H9 (cell line): ENCODE data around the gene NKD1. TPM values are rescaled to one million over a fixed set of nuclear protein-coding genes. Genes with fewer than 3 reads are reported as not detected.

ENCODE experiments used
- DNase-seq: peaks from one replicate; pipeline ENCODE4 v3.0.0-alpha.2; 2017
- H2AFZ ChIP-seq: one replicate; pipeline ENCODE4 v1.6.1; 2013; ENCODE audit warnings: mild to moderate bottlenecking, low read length, control low read depth, moderate library complexity
- H2AK5ac ChIP-seq: 2 replicates; pipeline ENCODE4 v1.6.1; 2013; ENCODE audit warnings: low read length, control low read depth, mixed read lengths; ENCODE audit not compliant: insufficient read length
- H2BK120ac ChIP-seq: one replicate; pipeline ENCODE4 v1.6.1; 2013; ENCODE audit warnings: low read depth, mild to moderate bottlenecking, low read length, control low read depth, inconsistent platforms; ENCODE audit not compliant: poor library complexity, severe bottlenecking
- H2BK12ac ChIP-seq: 2 replicates; pipeline ENCODE4 v1.6.1; 2013; ENCODE audit warnings: low read length, control low read depth, mixed read lengths, low read depth; ENCODE audit not compliant: insufficient read length
- H2BK15ac ChIP-seq: 2 replicates; pipeline ENCODE4 v1.6.1; 2013; ENCODE audit warnings: low read depth, low read length, control low read depth
- H2BK20ac ChIP-seq: one replicate; pipeline ENCODE4 v1.6.1; 2013; ENCODE audit warnings: low read depth, mild to moderate bottlenecking, low read length, control low read depth, inconsistent platforms; ENCODE audit not compliant: poor library complexity, severe bottlenecking
- H2BK5ac ChIP-seq: 2 replicates; pipeline ENCODE4 v1.6.1; 2013; ENCODE audit warnings: low read length, control low read depth, mixed read lengths; ENCODE audit not compliant: insufficient read length
- H3K14ac ChIP-seq: 2 replicates; pipeline ENCODE4 v1.6.1; 2013; ENCODE audit warnings: low read length, control low read depth; ENCODE audit not compliant: insufficient read depth
- H3K18ac ChIP-seq: 2 replicates; pipeline ENCODE4 v1.6.1; 2013; ENCODE audit warnings: low read depth, mild to moderate bottlenecking, mixed read lengths, low read length, control low read depth; ENCODE audit not compliant: insufficient read length
- H3K23ac ChIP-seq: 2 replicates; pipeline ENCODE4 v1.6.1; 2013; ENCODE audit warnings: low read length, control low read depth, mixed read lengths, low read depth; ENCODE audit not compliant: insufficient read length
- H3K23me2 ChIP-seq: 2 replicates; pipeline ENCODE4 v1.6.1; 2013; ENCODE audit warnings: low read depth, mild to moderate bottlenecking, mixed read lengths, low read length, control low read depth; ENCODE audit not compliant: insufficient read length, poor library complexity, severe bottlenecking
- H3K27ac ChIP-seq: 2 replicates; pipeline ENCODE4 v1.5.1; 2013; ENCODE audit warnings: low read length, control low read depth, mixed read lengths, low read depth; ENCODE audit not compliant: insufficient read length
- H3K27me3 ChIP-seq: 2 replicates; pipeline ENCODE4 v1.6.1; 2013; ENCODE audit warnings: low read length, control low read depth, inconsistent platforms; ENCODE audit not compliant: insufficient read depth
- H3K4ac ChIP-seq: 2 replicates; pipeline ENCODE4 v1.6.1; 2013; ENCODE audit warnings: low read depth, mild to moderate bottlenecking, control low read depth, inconsistent platforms, low read length, moderate library complexity
- H3K4me1 ChIP-seq: 2 replicates; pipeline ENCODE4 v1.6.1; 2013; ENCODE audit warnings: low read length, control low read depth, inconsistent platforms; ENCODE audit not compliant: insufficient read depth
- H3K4me2 ChIP-seq: 2 replicates; pipeline ENCODE4 v1.6.1; 2013; ENCODE audit warnings: low read length, control low read depth, mixed read lengths; ENCODE audit not compliant: insufficient read length, insufficient read depth
- H3K56ac ChIP-seq: 2 replicates; pipeline ENCODE4 v1.6.1; 2013; ENCODE audit warnings: low read depth, mild to moderate bottlenecking, mixed read lengths, low read length, control low read depth; ENCODE audit not compliant: insufficient read length
- H3K79me1 ChIP-seq: 2 replicates; pipeline ENCODE4 v1.6.1; 2013; ENCODE audit warnings: low read depth, mild to moderate bottlenecking, moderate library complexity, low read length, control low read depth, inconsistent platforms; ENCODE audit not compliant: insufficient read depth, poor library complexity, severe bottlenecking
- H3K79me2 ChIP-seq: 2 replicates; pipeline ENCODE4 v1.6.1; 2013; ENCODE audit warnings: low read length, control low read depth, inconsistent platforms; ENCODE audit not compliant: insufficient read depth
- H3K9ac ChIP-seq: 2 replicates; pipeline ENCODE4 v1.6.1; 2013; ENCODE audit warnings: low read length, control low read depth, mixed read lengths; ENCODE audit not compliant: insufficient read length; ENCODE audit errors: extremely low read depth
- H3K9me3 ChIP-seq: one replicate; pipeline ENCODE4 v1.6.1; 2013; ENCODE audit warnings: low read depth, low read length, inconsistent platforms; ENCODE audit not compliant: control insufficient read depth
- H3T11ph ChIP-seq: one replicate; pipeline ENCODE4 v1.6.1; 2013; ENCODE audit warnings: mild to moderate bottlenecking, low read length, control low read depth, inconsistent platforms
- H4K20me1 ChIP-seq: one replicate; pipeline ENCODE4 v1.6.1; 2013; ENCODE audit not compliant: control insufficient read depth, insufficient read length, insufficient read depth
- H4K5ac ChIP-seq: 2 replicates; pipeline ENCODE4 v1.6.1; 2013; ENCODE audit warnings: low read depth, mild to moderate bottlenecking, mixed read lengths, low read length, control low read depth; ENCODE audit not compliant: insufficient read length
- H4K8ac ChIP-seq: replicated peaks from 2 replicates; pipeline ENCODE4 v1.6.1; 2013; ENCODE audit warnings: low read length, control low read depth, mixed read lengths, low read depth; ENCODE audit not compliant: insufficient read length
- H4K91ac ChIP-seq: 2 replicates; pipeline ENCODE4 v1.6.1; 2013; ENCODE audit warnings: low read depth, mild to moderate bottlenecking, moderate library complexity, mixed read lengths, low read length, control low read depth; ENCODE audit not compliant: insufficient read length
- H3K27ac Mint-ChIP-seq, 3 experiments: 2 replicates in 2 of 3; 3 replicates in 1 of 3; pipeline ENCODE4 v1.8.0; 2020 to 2021; ENCODE audit warnings: mixed read lengths in 3 of 3, mild to moderate bottlenecking in 1 of 3, moderate library complexity in 1 of 3
- H3K27me3 Mint-ChIP-seq: 2 replicates; pipeline ENCODE4 v1.8.0; 2021; ENCODE audit warnings: low read depth, mild to moderate bottlenecking, moderate library complexity, mixed read lengths
- H3K36me3 Mint-ChIP-seq, 3 experiments: 2 replicates in 2 of 3; 3 replicates in 1 of 3; pipeline ENCODE4 v1.8.0; 2020 to 2021; ENCODE audit warnings: low read depth in 3 of 3, mixed read lengths in 3 of 3; ENCODE audit not compliant: insufficient read depth in 1 of 3
- H3K4me1 Mint-ChIP-seq, 2 experiments: 2 replicates each; pipeline ENCODE4 v1.8.0; 2020; ENCODE audit warnings: mixed read lengths in 2 of 2
- H3K4me3 Mint-ChIP-seq, 2 experiments: 2 replicates in 1 of 2; 3 replicates in 1 of 2; pipeline ENCODE4 v1.8.0; 2020 to 2021; ENCODE audit warnings: mild to moderate bottlenecking in 2 of 2, mixed read lengths in 2 of 2, moderate library complexity in 1 of 2
- H3K9me3 Mint-ChIP-seq, 2 experiments: 2 replicates in 1 of 2; 3 replicates in 1 of 2; pipeline ENCODE4 v1.8.0; 2020; ENCODE audit warnings: mild to moderate bottlenecking in 2 of 2, mixed read lengths in 2 of 2, moderate library complexity in 1 of 2
- WGBS: extraction: QIAGEN DNeasy Blood & Tissue Kit; methylation state at CpG from one replicate; pipeline ENCODE4 v1.1.7; 2013; ENCODE audit warnings: missing lambda C conversion rate, low lambda C conversion rate, mixed read lengths; ENCODE audit not compliant: insufficient read length; ENCODE audit errors: extremely low coverage; 5-methylcytosine and 5-hydroxymethylcytosine counted together
- total RNA-seq: library from RNA; stranded (reverse); gene quantifications from 2 replicates; pipeline ENCODE4 v1.2.1, GENCODE V29; 2021
- TF ChIP-seq, protein P1 (sequence below): fragments of 200-600 bp; sonication (generic); conservative IDR thresholded peaks from 3 replicates; pipeline ENCODE4 v1.8.0; 2021; ENCODE audit warnings: antibody characterized with exemption, mild to moderate bottlenecking

Gene NKD1
- total RNA-seq, 1 experiment from 2014 or later = 1.9 TPM

GRCh38 chr16:50617646-50618184 is 69.5 kb downstream of the NKD1 start:
- Histone ChIP-seq H3K14ac (no peak overlapping the region), H3K27ac (no peak overlapping the region), H2BK20ac (no peak overlapping the region), H2BK12ac (no peak overlapping the region), H3K4ac (no peak overlapping the region), H3K79me2 (no peaks in the 10 kb centered on the region), H3K4me1 (no peaks in the 10 kb centered on the region), H3T11ph (no peak overlapping the region), H2BK5ac (no peak overlapping the region), H2BK120ac (no peak overlapping the region), H3K23ac (no peak overlapping the region), H3K23me2 (peaks cover 3% of the 10 kb centered on the region), H2AK5ac (no peak overlapping the region), H4K5ac (no peak overlapping the region), H3K18ac (no peak overlapping the region), H3K9me3 (no peaks in the 10 kb centered on the region), H3K56ac (no peak overlapping the region), H3K27me3 (no peaks in the 10 kb centered on the region), H2AFZ (no peak overlapping the region), H3K79me1 (no peaks in the 10 kb centered on the region), H4K91ac (no peak overlapping the region), H3K9ac (no peak overlapping the region), H3K4me2 (no peak overlapping the region), H2BK15ac (no peak overlapping the region), H4K8ac (no peak overlapping the region), H4K20me1 (no peaks in the 10 kb centered on the region)
- WGBS = no CpG with 5 or more reads among the region's 2 CpGs
- DNase-seq = no peak
- Mint-ChIP-seq H3K4me1 (peaks cover 10 to 17% of the 10 kb centered on the region in 2 experiments; a peak in 3 of 4 replicates), H3K9me3 (no peaks in the 10 kb centered on the region), H3K27me3 (peaks cover 13% of the 10 kb centered on the region), H3K36me3 (no peaks in the 10 kb centered on the region), H3K4me3 (no peak overlapping the region), H3K27ac (no peak overlapping the region)
- TF ChIP-seq, protein P1, sequence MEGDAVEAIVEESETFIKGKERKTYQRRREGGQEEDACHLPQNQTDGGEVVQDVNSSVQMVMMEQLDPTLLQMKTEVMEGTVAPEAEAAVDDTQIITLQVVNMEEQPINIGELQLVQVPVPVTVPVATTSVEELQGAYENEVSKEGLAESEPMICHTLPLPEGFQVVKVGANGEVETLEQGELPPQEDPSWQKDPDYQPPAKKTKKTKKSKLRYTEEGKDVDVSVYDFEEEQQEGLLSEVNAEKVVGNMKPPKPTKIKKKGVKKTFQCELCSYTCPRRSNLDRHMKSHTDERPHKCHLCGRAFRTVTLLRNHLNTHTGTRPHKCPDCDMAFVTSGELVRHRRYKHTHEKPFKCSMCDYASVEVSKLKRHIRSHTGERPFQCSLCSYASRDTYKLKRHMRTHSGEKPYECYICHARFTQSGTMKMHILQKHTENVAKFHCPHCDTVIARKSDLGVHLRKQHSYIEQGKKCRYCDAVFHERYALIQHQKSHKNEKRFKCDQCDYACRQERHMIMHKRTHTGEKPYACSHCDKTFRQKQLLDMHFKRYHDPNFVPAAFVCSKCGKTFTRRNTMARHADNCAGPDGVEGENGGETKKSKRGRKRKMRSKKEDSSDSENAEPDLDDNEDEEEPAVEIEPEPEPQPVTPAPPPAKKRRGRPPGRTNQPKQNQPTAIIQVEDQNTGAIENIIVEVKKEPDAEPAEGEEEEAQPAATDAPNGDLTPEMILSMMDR = no peak
